HEK293 (cell line): ENCODE data around the gene TTC12.

Experiments
- BCL11A ChIP-seq: fragments of 450-650 bp; formaldehyde crosslinking; IDR thresholded peaks from 2 replicates; pipeline ENCODE4 v1.5.1; 2016; ENCODE audit warnings: low read depth, missing biosample characterization, missing genetic modification characterization
- INSM2 ChIP-seq: fragments of 450-650 bp; formaldehyde crosslinking; IDR thresholded peaks from 2 replicates; pipeline ENCODE4 v1.5.1; 2016; ENCODE audit warnings: missing biosample characterization, missing genetic modification characterization
- TCF7L2 ChIP-seq: IDR thresholded peaks from 2 replicates; pipeline ENCODE4 v1.6.1; 2011; ENCODE audit warnings: low read depth, mild to moderate bottlenecking, inconsistent platforms, low read length, moderate library complexity, borderline replicate concordance
- ZBTB48 ChIP-seq: fragments of 450-650 bp; formaldehyde crosslinking; IDR thresholded peaks from 2 replicates; pipeline ENCODE4 v1.5.1; 2016; ENCODE audit warnings: missing biosample characterization, missing genetic modification characterization
- ZNF184 ChIP-seq: fragments of 450-650 bp; IDR thresholded peaks from 2 replicates; pipeline ENCODE4 v1.5.1; 2018; ENCODE audit warnings: missing biosample characterization, mild to moderate bottlenecking, missing genetic modification characterization
- ZNF311 ChIP-seq: fragments of 450-650 bp; formaldehyde crosslinking; IDR thresholded peaks from 2 replicates; pipeline ENCODE4 v1.5.1; 2017; ENCODE audit warnings: missing biosample characterization, missing genetic modification characterization, borderline replicate concordance
- ZNF366 ChIP-seq: fragments of 450-650 bp; formaldehyde crosslinking; conservative IDR thresholded peaks from 2 replicates; pipeline ENCODE4 v1.5.1; 2016; ENCODE audit warnings: missing biosample characterization, missing genetic modification characterization
- ZNF416 ChIP-seq: fragments of 450-650 bp; formaldehyde crosslinking; IDR thresholded peaks from 2 replicates; pipeline ENCODE4 v1.5.1; 2016; ENCODE audit warnings: missing biosample characterization, missing genetic modification characterization
- ZNF518A ChIP-seq: fragments of 450-650 bp; formaldehyde crosslinking; conservative IDR thresholded peaks from 2 replicates; pipeline ENCODE4 v1.5.1; 2016; ENCODE audit warnings: low read depth, missing biosample characterization, missing genetic modification characterization
- ZSCAN16 ChIP-seq: fragments of 450-650 bp; formaldehyde crosslinking; IDR thresholded peaks from 2 replicates; pipeline ENCODE4 v1.5.1; 2016; ENCODE audit warnings: missing biosample characterization, missing genetic modification characterization
- TF ChIP-seq, protein P1 (sequence below): fragments of 450-650 bp; formaldehyde crosslinking; IDR thresholded peaks from 2 replicates; pipeline ENCODE4 v1.5.1; 2016; ENCODE audit warnings: missing biosample characterization, missing genetic modification characterization

DNA sequence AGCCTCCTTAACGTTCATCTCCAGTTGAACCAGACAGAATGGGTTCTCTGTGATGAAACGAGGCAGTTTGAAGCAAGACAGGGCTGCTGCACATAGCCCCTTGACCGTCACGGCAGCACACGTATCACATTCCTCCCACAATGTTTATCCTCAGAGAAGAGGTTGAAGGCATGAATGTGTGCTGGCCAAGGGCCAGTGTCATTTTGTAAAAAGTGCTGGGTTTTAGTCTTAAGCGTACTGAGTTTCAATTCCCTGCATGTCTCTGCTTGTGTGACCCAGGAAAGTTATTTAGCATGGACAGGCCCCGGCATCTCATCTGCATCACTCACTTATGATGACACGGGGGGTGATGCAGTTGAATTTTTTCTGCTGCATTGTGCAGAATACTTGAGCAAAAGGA, 31.6 kb downstream of the TTC12 start:
- TF ChIP-seq INSM2 (tag by site-specific recombination) (no peak), ZNF366 (tag by site-specific recombination) (no peak), ZNF518A (tag by site-specific recombination) (no peak), BCL11A (tag by site-specific recombination) (no peak), ZNF311 (tag by site-specific recombination) (no peak), ZBTB48 (no peak), TCF7L2 (no peak), ZNF184 (tag by site-specific recombination) (no peak), ZNF416 (tag by site-specific recombination) (no peak), ZSCAN16 (tag by site-specific recombination) (no peak)
- TF ChIP-seq, protein P1, sequence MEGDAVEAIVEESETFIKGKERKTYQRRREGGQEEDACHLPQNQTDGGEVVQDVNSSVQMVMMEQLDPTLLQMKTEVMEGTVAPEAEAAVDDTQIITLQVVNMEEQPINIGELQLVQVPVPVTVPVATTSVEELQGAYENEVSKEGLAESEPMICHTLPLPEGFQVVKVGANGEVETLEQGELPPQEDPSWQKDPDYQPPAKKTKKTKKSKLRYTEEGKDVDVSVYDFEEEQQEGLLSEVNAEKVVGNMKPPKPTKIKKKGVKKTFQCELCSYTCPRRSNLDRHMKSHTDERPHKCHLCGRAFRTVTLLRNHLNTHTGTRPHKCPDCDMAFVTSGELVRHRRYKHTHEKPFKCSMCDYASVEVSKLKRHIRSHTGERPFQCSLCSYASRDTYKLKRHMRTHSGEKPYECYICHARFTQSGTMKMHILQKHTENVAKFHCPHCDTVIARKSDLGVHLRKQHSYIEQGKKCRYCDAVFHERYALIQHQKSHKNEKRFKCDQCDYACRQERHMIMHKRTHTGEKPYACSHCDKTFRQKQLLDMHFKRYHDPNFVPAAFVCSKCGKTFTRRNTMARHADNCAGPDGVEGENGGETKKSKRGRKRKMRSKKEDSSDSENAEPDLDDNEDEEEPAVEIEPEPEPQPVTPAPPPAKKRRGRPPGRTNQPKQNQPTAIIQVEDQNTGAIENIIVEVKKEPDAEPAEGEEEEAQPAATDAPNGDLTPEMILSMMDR (tag by site-specific recombination) = no peak
